K562 (cell line): Measurements from ENCODE around the gene ZGLP1. TPM values are rescaled to one million over a fixed set of nuclear protein-coding genes. Genes with fewer than 3 reads are reported as not detected.

Experiments
- CBX1 ChIP-seq: sonication (generic); IDR thresholded peaks from 2 replicates; pipeline ENCODE4 v1.6.1; 2016; ENCODE audit warnings: antibody characterized with exemption, low read depth, mild to moderate bottlenecking
- CBX8 ChIP-seq: fragments of 200-600 bp; sonication (generic); IDR thresholded peaks from 2 replicates; pipeline ENCODE4 v1.6.1; 2012; ENCODE audit warnings: borderline replicate concordance, mixed run types, low read depth, mild to moderate bottlenecking, moderate library complexity, mixed read lengths, low read length, control low read depth, inconsistent platforms; ENCODE audit not compliant: poor library complexity, severe bottlenecking; ENCODE audit errors: extremely low read depth
- ELF1 ChIP-seq: fragments of 200-800 bp; sonication (Bioruptor generic); IDR thresholded peaks from 2 replicates; pipeline ENCODE4 v1.6.1; 2016; ENCODE audit warnings: missing genetic modification characterization, missing compliant biosample characterization
- FOSL1 ChIP-seq: fragments of 200-800 bp; sonication (Bioruptor generic); conservative IDR thresholded peaks from 2 replicates; pipeline ENCODE4 v1.6.1; 2016; ENCODE audit warnings: missing genetic modification characterization, missing compliant biosample characterization
- HDAC2 ChIP-seq: fragments of 450-650 bp; IDR thresholded peaks from 2 replicates; pipeline ENCODE4 v1.6.1; 2016; ENCODE audit warnings: mild to moderate bottlenecking
- NR4A1 ChIP-seq, 2 experiments: fragments of 250-450 bp in 1 of 2; fragments of 450-650 bp in 1 of 2; sonication (Bioruptor Pico) in 1 of 2; IDR thresholded peaks; 2 replicates each; pipeline versions ENCODE4 v1.4.0 to v1.6.1; 2016 to 2020; ENCODE audit warnings: mild to moderate bottlenecking in 2 of 2, missing compliant biosample characterization in 1 of 2, missing genetic modification characterization in 1 of 2, moderate library complexity in 1 of 2
- POLR3G ChIP-seq: IDR thresholded peaks from 2 replicates; pipeline ENCODE4 v1.6.1; 2011; ENCODE audit not compliant: insufficient read length, insufficient replicate concordance; ENCODE audit errors: extremely low read depth
- SETDB1 ChIP-seq: IDR thresholded peaks from one replicate; pipeline ENCODE4 v1.6.1; 2012; ENCODE audit warnings: low read length, control low read depth, inconsistent platforms
- SRSF1 ChIP-seq: fragments of 200-400 bp; formaldehyde crosslinking; IDR thresholded peaks from 2 replicates; pipeline ENCODE4 v1.6.1; 2017; ENCODE audit warnings: mild to moderate bottlenecking, low read depth, low read length, moderate library complexity
- STAT5B ChIP-seq: fragments of 250-450 bp; sonication (Bioruptor Pico); IDR thresholded peaks from 2 replicates; pipeline ENCODE4 v1.8.0; 2021; ENCODE audit warnings: mild to moderate bottlenecking, inconsistent platforms
- TAF7 ChIP-seq: fragments of 450-650 bp; IDR thresholded peaks from 2 replicates; pipeline ENCODE4 v1.6.1; 2016; ENCODE audit warnings: missing genetic modification characterization, missing compliant biosample characterization
- XRCC5 ChIP-seq: fragments of 200-400 bp; formaldehyde crosslinking; IDR thresholded peaks from 2 replicates; pipeline ENCODE4 v1.6.1; 2017; ENCODE audit warnings: low read depth, mild to moderate bottlenecking, low read length
- ZNF121 ChIP-seq: sonication (generic); formaldehyde crosslinking; conservative IDR thresholded peaks from 2 replicates; pipeline ENCODE4 v1.8.0; 2022; ENCODE audit warnings: missing genetic modification reagents
- ZNF76 ChIP-seq: fragments of 250-450 bp; sonication (Bioruptor Pico); IDR thresholded peaks from 2 replicates; pipeline ENCODE4 v1.4.0; 2020; ENCODE audit warnings: mild to moderate bottlenecking, moderate library complexity, borderline replicate concordance
- ZNF780A ChIP-seq: fragments of 250-450 bp; sonication (Bioruptor Pico); IDR thresholded peaks from 2 replicates; pipeline ENCODE4 v1.5.0; 2021; ENCODE audit warnings: mild to moderate bottlenecking
- ZSCAN29 ChIP-seq: fragments of 450-650 bp; IDR thresholded peaks from 2 replicates; pipeline ENCODE4 v1.6.1; 2017
- ZZZ3 ChIP-seq: fragments of 450-650 bp; IDR thresholded peaks from 2 replicates; pipeline ENCODE4 v1.6.1; 2016; ENCODE audit warnings: antibody characterized with exemption, mild to moderate bottlenecking, moderate library complexity
- polyA plus RNA-seq, 8 experiments: library from polyadenylated mRNA; depleted of rRNA in 4 of 8; stranded (reverse) in 5 of 8; unstranded in 3 of 8; fragments of >200 nt; fragmentation: Nextera tagmentation in 2 of 8; fragmentation: Illumina TruSeq in 1 of 8; extraction: Ambion mirVana in 2 of 8; extraction: Trizol in 1 of 8; gene quantifications; 2 replicates each; pipeline versions ENCODE4 v1.2.1 to v1.2.3, GENCODE V29; 2011 to 2014; ENCODE audit warnings: inconsistent platforms in 1 of 8, missing spikeins in 1 of 8
- total RNA-seq, 7 experiments: library from RNA; depleted of rRNA in 6 of 7; stranded (reverse); fragments of >200 nt in 6 of 7; fragmentation: Illumina TruSeq in 2 of 7; extraction: Trizol in 2 of 7; gene quantifications; 2 replicates each; pipeline versions ENCODE4 v1.2.1 to v1.2.3, GENCODE V29; 2011 to 2021; ENCODE audit warnings: low replicate concordance in 1 of 7
- TF ChIP-seq, protein P1 (sequence below), 3 experiments: fragments of 200-800 bp in 1 of 3; sonication (Bioruptor generic) in 1 of 3; sonication (generic) in 1 of 3; formaldehyde crosslinking in 1 of 3; IDR thresholded peaks; 2 replicates each; pipeline versions ENCODE4 v1.6.1 to v1.8.0; 2016 to 2022; ENCODE audit warnings: mild to moderate bottlenecking in 2 of 3, missing compliant biosample characterization in 2 of 3, missing genetic modification characterization in 2 of 3, missing genetic modification reagents in 1 of 3
- TF ChIP-seq, protein P2 (sequence below): fragments of 450-650 bp; IDR thresholded peaks from 2 replicates; pipeline ENCODE4 v1.6.1; 2018; ENCODE audit warnings: mild to moderate bottlenecking, low read depth; ENCODE audit not compliant: partially characterized antibody
- TF ChIP-seq, protein P3 (sequence below): fragments of 450-650 bp; IDR thresholded peaks from 2 replicates; pipeline ENCODE4 v1.6.1; 2016
- TF ChIP-seq, protein P4 (sequence below): fragments of 450-650 bp; formaldehyde crosslinking; IDR thresholded peaks from 2 replicates; pipeline ENCODE4 v1.4.0; 2020; ENCODE audit warnings: mild to moderate bottlenecking
- TF ChIP-seq, protein P5 (sequence below), 2 experiments: IDR thresholded peaks; 2 replicates each; pipeline ENCODE4 v1.6.1; 2012; ENCODE audit warnings: improper control_type of control experiment in 2 of 2, low read depth in 2 of 2, low read length in 2 of 2, borderline replicate concordance in 1 of 2

Gene ZGLP1
- total and polyA plus RNA-seq, 9 of the 15 experiments (the other 6 are each of a cell fraction or from before 2014, with no cell fraction given): 0.24 to 4.5 (median 2.2) TPM

DNA sequence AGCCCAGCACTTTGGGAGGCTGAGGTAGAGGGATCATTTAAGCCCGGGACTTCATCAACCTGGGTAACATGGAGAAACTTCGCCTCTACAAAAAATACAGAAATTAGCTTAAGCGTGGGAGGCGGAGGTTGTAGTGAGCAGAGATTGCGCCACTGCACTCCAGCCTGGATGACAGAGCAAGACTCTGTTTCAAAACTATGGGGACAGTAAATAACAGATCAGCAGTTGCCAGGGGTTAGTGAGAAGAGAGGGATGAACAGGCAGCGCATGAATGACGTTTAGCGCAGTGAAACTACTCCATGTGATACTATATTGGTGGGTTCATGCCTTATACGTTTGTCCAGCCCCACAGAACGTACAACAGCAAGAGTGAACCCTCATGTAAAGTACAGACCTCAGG, 36.9 kb upstream of the ZGLP1 start (continued):
- TF ChIP-seq, protein P1, sequence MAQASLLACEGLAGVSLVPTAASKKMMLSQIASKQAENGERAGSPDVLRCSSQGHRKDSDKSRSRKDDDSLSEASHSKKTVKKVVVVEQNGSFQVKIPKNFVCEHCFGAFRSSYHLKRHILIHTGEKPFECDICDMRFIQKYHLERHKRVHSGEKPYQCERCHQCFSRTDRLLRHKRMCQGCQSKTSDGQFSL (CRISPR knock-in tag; IDR thresholded peaks at IDR 0.05): no peak
- TF ChIP-seq, protein P1 (tag; IDR thresholded peaks at IDR 0.05): no peak
- no peak for TF ChIP-seq ZNF780A (CRISPR knock-in tag)
- no peak for TF ChIP-seq TAF7 (tag)
- TF ChIP-seq POLR3G: no peak
- no peak for TF ChIP-seq NR4A1 (CRISPR knock-in tag; IDR thresholded peaks at IDR 0.05)
- TF ChIP-seq NR4A1 (tag; IDR thresholded peaks at IDR 0.05): no peak
- no peak for TF ChIP-seq XRCC5
- TF ChIP-seq HDAC2: 0 out of 2 replicates have a peak, but pooled peaks have one; percentile 29
- no peak for TF ChIP-seq ZZZ3
- no peak for TF ChIP-seq SRSF1
- TF ChIP-seq, protein P2, sequence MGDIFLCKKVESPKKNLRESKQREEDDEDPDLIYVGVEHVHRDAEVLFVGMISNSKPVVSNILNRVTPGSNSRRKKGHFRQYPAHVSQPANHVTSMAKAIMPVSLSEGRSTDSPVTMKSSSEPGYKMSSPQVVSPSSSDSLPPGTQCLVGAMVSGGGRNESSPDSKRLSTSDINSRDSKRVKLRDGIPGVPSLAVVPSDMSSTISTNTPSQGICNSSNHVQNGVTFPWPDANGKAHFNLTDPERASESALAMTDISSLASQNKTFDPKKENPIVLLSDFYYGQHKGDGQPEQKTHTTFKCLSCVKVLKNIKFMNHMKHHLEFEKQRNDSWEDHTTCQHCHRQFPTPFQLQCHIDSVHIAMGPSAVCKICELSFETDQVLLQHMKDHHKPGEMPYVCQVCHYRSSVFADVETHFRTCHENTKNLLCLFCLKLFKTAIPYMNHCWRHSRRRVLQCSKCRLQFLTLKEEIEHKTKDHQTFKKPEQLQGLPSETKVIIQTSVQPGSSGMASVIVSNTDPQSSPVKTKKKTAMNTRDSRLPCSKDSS: no peak
- no peak for TF ChIP-seq ELF1 (tag)
- TF ChIP-seq ZNF121 (CRISPR knock-in tag): no peak
- no peak for TF ChIP-seq CBX8
- TF ChIP-seq ZSCAN29: no peak
- TF ChIP-seq, protein P3, sequence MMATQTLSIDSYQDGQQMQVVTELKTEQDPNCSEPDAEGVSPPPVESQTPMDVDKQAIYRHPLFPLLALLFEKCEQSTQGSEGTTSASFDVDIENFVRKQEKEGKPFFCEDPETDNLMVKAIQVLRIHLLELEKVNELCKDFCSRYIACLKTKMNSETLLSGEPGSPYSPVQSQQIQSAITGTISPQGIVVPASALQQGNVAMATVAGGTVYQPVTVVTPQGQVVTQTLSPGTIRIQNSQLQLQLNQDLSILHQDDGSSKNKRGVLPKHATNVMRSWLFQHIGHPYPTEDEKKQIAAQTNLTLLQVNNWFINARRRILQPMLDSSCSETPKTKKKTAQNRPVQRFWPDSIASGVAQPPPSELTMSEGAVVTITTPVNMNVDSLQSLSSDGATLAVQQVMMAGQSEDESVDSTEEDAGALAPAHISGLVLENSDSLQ: peak; percentile 78
- no peak for TF ChIP-seq ZNF76 (CRISPR knock-in tag)
- TF ChIP-seq STAT5B (CRISPR knock-in tag): no peak
- TF ChIP-seq FOSL1: no peak
- no peak for TF ChIP-seq SETDB1
- TF ChIP-seq, protein P4, sequence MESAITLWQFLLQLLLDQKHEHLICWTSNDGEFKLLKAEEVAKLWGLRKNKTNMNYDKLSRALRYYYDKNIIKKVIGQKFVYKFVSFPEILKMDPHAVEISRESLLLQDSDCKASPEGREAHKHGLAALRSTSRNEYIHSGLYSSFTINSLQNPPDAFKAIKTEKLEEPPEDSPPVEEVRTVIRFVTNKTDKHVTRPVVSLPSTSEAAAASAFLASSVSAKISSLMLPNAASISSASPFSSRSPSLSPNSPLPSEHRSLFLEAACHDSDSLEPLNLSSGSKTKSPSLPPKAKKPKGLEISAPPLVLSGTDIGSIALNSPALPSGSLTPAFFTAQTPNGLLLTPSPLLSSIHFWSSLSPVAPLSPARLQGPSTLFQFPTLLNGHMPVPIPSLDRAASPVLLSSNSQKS: no peak
- TF ChIP-seq, protein P5, sequence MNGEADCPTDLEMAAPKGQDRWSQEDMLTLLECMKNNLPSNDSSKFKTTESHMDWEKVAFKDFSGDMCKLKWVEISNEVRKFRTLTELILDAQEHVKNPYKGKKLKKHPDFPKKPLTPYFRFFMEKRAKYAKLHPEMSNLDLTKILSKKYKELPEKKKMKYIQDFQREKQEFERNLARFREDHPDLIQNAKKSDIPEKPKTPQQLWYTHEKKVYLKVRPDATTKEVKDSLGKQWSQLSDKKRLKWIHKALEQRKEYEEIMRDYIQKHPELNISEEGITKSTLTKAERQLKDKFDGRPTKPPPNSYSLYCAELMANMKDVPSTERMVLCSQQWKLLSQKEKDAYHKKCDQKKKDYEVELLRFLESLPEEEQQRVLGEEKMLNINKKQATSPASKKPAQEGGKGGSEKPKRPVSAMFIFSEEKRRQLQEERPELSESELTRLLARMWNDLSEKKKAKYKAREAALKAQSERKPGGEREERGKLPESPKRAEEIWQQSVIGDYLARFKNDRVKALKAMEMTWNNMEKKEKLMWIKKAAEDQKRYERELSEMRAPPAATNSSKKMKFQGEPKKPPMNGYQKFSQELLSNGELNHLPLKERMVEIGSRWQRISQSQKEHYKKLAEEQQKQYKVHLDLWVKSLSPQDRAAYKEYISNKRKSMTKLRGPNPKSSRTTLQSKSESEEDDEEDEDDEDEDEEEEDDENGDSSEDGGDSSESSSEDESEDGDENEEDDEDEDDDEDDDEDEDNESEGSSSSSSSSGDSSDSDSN (IDR thresholded peaks at IDR 0.05; ENCODE audit: borderline replicate concordance in 1 of 2, low read depth in 2 of 2, low read length in 2 of 2): no peak
- no peak for TF ChIP-seq CBX1
